ENCODE data around the gene OTUB2. TPM values are rescaled to one million over a fixed set of nuclear protein-coding genes. Genes with fewer than 3 reads are reported as not detected.

The OTUB2 gene
- total RNA-seq, 1 donor from 2014 or later = 2.3 TPM

GRCh38 chr14:94093418-94093817 lies 67.3 kb downstream of the OTUB2 start:
- no peak overlapping the region for H3K27ac Mint-ChIP-seq
- intact Hi-C loops (cut with micrococcal nuclease) = no loop called here
- no peaks in the 10 kb centered on the region for H3K9me3 Mint-ChIP-seq

GRCh38 chr14:94097091-94097490 lies 71.0 kb downstream of the OTUB2 start:
- H3K27ac Mint-ChIP-seq = no peak overlapping the region
- intact Hi-C loops (cut with micrococcal nuclease) = no loop called here

More at GRCh38 chr14:94093418-94093817, 67.3 kb downstream of the OTUB2 start:
- no peaks in the 10 kb centered on the region for H3K4me1 Mint-ChIP-seq (ENCODE audit: low read depth)
- H3K27me3 Mint-ChIP-seq (ENCODE audit: low read depth) = no peaks in the 10 kb centered on the region
- H3K4me3 Mint-ChIP-seq (ENCODE audit: low read depth) = no peak overlapping the region
- DNase-seq (ENCODE audit: low spot score) = no peak
- no peaks in the 10 kb centered on the region for H3K36me3 Mint-ChIP-seq (ENCODE audit: low read depth)

More at GRCh38 chr14:94097091-94097490, 71.0 kb downstream of the OTUB2 start:
- Mint-ChIP-seq H3K27me3 (ENCODE audit: low read depth) (no peaks in the 10 kb centered on the region), H3K4me1 (ENCODE audit: low read depth) (no peaks in the 10 kb centered on the region), H3K4me3 (ENCODE audit: low read depth) (no peak overlapping the region), H3K36me3 (ENCODE audit: low read depth) (no peaks in the 10 kb centered on the region), H3K9me3 (no peaks in the 10 kb centered on the region)
- no peak for DNase-seq (ENCODE audit: low spot score)

Other genes starting within 250 kb of the OTUB2 start
- gene PRIMA1, start 237.9 kb upstream of the OTUB2 start, total RNA-seq = not detected in 2 replicates
- not detected in 2 replicates for gene FAM181A, start 99.0 kb upstream of the OTUB2 start, total RNA-seq
- gene ASB2, start 49.8 kb upstream of the OTUB2 start, total RNA-seq = 19.8 TPM in 2 replicates
- gene CCDC197, start 29.0 kb upstream of the OTUB2 start, total RNA-seq = 0.11 TPM in 1 of 2 replicates, not detected in the other
- gene DDX24, start 54.9 kb downstream of the OTUB2 start, total RNA-seq = 276 and 277 TPM in 2 replicates
- gene IFI27L1, start 55.0 kb downstream of the OTUB2 start, total RNA-seq = 27.7 and 31.2 TPM in 2 replicates
- 2.1 and 5.2 TPM in 2 replicates for gene IFI27, start 84.4 kb downstream of the OTUB2 start, total RNA-seq
- gene IFI27L2, start 103.3 kb downstream of the OTUB2 start, total RNA-seq = 47.4 and 48.8 TPM in 2 replicates
- gene PPP4R4, start 148.0 kb downstream of the OTUB2 start, total RNA-seq = 1.2 and 1.8 TPM in 2 replicates

Data from activated T-helper 2 cell treated with anti-CD3 and anti-CD28 coated beads, Interferon-gamma antibody, Interleukin-2, Interleukin-4, amounts not matched to agents 10 μg/mL and 5 μg/mL and 100 μg/mL, durations not matched to agents 14 hours and 24 hours and 36 hours (primary cell).